Measurements from ENCODE around the gene ZFYVE28. TPM values are rescaled to one million over a fixed set of nuclear protein-coding genes. Genes with fewer than 3 reads are reported as not detected.
"Not testable (repeated sequence)": the region's sequence is repeated elsewhere in the genome, so short reads cannot be mapped to it uniquely, and the experiment has no call there.

Gene ZFYVE28
- total RNA-seq = 8.9 TPM

GRCh38 chr4:2417765-2418649 lies at the start of gene ZFYVE28:
Gene ZFYVE28, minus strand, starts transcription at chr4:2418645. Its CDS starts 322 bp downstream, at chr4:2418323.
- H3K9me3 ChIP-seq (ENCODE audit: low read depth, low read length) = no peaks in the 10 kb centered on the region
- H3K4me1 ChIP-seq (ENCODE audit: insufficient read depth, low read length) = peaks cover 54% of the 10 kb centered on the region
- H3K4me3 ChIP-seq (ENCODE audit: low read length) = peak within 1 kb of the TSS; percentile 48
- peaks cover 46% of the 10 kb centered on the region for H3K27me3 ChIP-seq (ENCODE audit: insufficient read depth, low read length)

DNA sequence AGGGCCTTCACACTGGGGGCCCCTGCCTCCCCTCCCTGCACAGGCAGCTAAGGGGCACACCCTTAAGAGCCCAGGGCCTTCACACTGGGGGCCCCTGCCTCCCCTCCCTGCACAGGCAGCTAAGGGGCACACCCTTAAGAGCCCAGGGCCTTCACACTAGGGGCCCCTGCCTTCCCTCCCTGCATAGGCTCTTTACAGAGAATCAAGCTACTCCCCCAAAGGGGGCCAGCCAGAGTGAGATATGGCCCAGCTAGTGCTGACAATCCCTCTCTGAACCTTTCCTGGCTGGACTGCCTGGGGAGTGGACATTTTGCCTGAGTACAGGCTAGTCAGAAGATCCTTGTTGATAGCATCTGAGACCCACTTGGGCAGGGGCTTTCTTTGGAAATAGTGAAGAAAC lies 47.1 kb upstream of the ZFYVE28 start:
- Histone ChIP-seq H3K27me3 (ENCODE audit: insufficient read depth, low read length) (peaks cover 13% of the 10 kb centered on the region), H3K4me1 (ENCODE audit: insufficient read depth, low read length) (peaks cover 32% of the 10 kb centered on the region)
- H3K4me3 ChIP-seq (ENCODE audit: low read length); H3K9me3 ChIP-seq (ENCODE audit: low read depth, low read length): not testable (repeated sequence)

GRCh38 chr4:2465032-2465431 lies 46.6 kb upstream of the ZFYVE28 start:
- no peak overlapping the region for H3K4me3 ChIP-seq (ENCODE audit: low read length)
- H3K4me1 ChIP-seq (ENCODE audit: insufficient read depth, low read length) = peaks cover 27% of the 10 kb centered on the region
- H3K27me3 ChIP-seq (ENCODE audit: insufficient read depth, low read length) = peaks cover 13% of the 10 kb centered on the region
- H3K9me3 ChIP-seq (ENCODE audit: low read depth, low read length) = no peaks in the 10 kb centered on the region

- Histone ChIP-seq H3K4me3 (ENCODE audit: low read length) (no peak overlapping the region), H3K27me3 (ENCODE audit: insufficient read depth, low read length) (peaks cover 13% of the 10 kb centered on the region), H3K9me3 (ENCODE audit: low read depth, low read length) (no peaks in the 10 kb centered on the region), H3K4me1 (ENCODE audit: insufficient read depth, low read length) (peaks cover 20% of the 10 kb centered on the region)
Observed at GRCh38 chr4:2462992-2463762, 44.7 kb upstream of the ZFYVE28 start.

- H3K4me3 ChIP-seq (ENCODE audit: low read length) = peak overlapping the region; percentile 24
- no peaks in the 10 kb centered on the region for H3K9me3 ChIP-seq (ENCODE audit: low read depth, low read length)
- H3K4me1 ChIP-seq (ENCODE audit: insufficient read depth, low read length) = peaks cover 13% of the 10 kb centered on the region
- peaks cover 13% of the 10 kb centered on the region for H3K27me3 ChIP-seq (ENCODE audit: insufficient read depth, low read length)
Observed at GRCh38 chr4:2462218-2462991, 44.0 kb upstream of the ZFYVE28 start.

DNA sequence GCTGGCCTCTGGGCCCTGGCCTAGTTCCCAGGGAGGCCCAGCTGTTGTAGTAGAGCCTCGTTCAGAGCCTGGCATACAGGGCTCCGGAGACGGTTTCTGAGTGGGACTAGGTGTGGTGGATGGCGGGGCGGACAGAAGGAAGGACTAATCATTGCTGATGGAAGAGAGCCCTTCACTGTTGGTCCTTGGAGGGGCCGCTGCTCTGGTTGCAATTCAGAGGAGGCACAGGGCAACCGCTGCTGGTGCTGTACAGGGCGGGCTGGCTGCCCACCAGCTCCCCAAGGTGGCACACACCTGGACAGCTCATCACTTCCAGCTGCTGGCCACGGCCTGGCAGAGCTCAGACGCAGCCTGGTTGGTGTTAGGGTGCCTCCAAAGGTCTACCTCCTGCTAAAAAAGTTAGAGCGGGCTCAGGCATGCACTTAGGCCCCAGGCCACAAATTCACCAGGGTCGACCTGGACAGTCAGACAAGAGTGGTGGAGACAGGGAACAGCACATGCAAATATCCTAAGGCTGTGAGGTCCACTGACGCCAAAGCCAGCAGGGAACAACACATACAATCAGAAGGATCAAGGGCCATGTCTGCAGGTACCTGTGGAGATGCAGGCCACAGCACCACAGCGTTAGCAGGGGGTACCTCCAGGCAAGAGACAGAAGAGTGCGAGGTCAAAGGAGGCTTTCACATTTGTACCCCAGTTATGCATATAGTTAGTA lies 43.0 kb upstream of the ZFYVE28 start:
- Histone ChIP-seq H3K4me1 (ENCODE audit: insufficient read depth, low read length) (peaks cover 11% of the 10 kb centered on the region), H3K4me3 (ENCODE audit: low read length) (no peak overlapping the region), H3K9me3 (ENCODE audit: low read depth, low read length) (no peaks in the 10 kb centered on the region), H3K27me3 (ENCODE audit: insufficient read depth, low read length) (peaks cover 13% of the 10 kb centered on the region)

GRCh38 chr4:2459589-2460349 lies 41.3 kb upstream of the ZFYVE28 start:
- peaks cover 11% of the 10 kb centered on the region for H3K4me1 ChIP-seq (ENCODE audit: insufficient read depth, low read length)
- no peak overlapping the region for H3K4me3 ChIP-seq (ENCODE audit: low read length)
- no peaks in the 10 kb centered on the region for H3K9me3 ChIP-seq (ENCODE audit: low read depth, low read length)
- H3K27me3 ChIP-seq (ENCODE audit: insufficient read depth, low read length) = peaks cover 13% of the 10 kb centered on the region

- Histone ChIP-seq H3K4me3 (ENCODE audit: low read length) (no peak overlapping the region), H3K9me3 (ENCODE audit: low read depth, low read length) (no peaks in the 10 kb centered on the region), H3K27me3 (ENCODE audit: insufficient read depth, low read length) (peaks cover 13% of the 10 kb centered on the region), H3K4me1 (ENCODE audit: insufficient read depth, low read length) (peaks cover 11% of the 10 kb centered on the region)
Observed at GRCh38 chr4:2458546-2459491, 40.4 kb upstream of the ZFYVE28 start.

GRCh38 chr4:2457481-2458295 lies 39.2 kb upstream of the ZFYVE28 start:
- H3K27me3 ChIP-seq (ENCODE audit: insufficient read depth, low read length) = peaks cover 7% of the 10 kb centered on the region
- H3K4me3 ChIP-seq (ENCODE audit: low read length) = no peak overlapping the region
- H3K9me3 ChIP-seq (ENCODE audit: low read depth, low read length) = no peaks in the 10 kb centered on the region
- peaks cover 7% of the 10 kb centered on the region for H3K4me1 ChIP-seq (ENCODE audit: insufficient read depth, low read length)

- no peaks in the 10 kb centered on the region for H3K9me3 ChIP-seq (ENCODE audit: low read depth, low read length)
- H3K4me1 ChIP-seq (ENCODE audit: insufficient read depth, low read length) = no peaks in the 10 kb centered on the region
- H3K4me3 ChIP-seq (ENCODE audit: low read length) = no peak overlapping the region
- H3K27me3 ChIP-seq (ENCODE audit: insufficient read depth, low read length) = no peaks in the 10 kb centered on the region
Observed at GRCh38 chr4:2451821-2452785, 33.7 kb upstream of the ZFYVE28 start.

GRCh38 chr4:2451036-2451520 lies 32.6 kb upstream of the ZFYVE28 start:
- Histone ChIP-seq H3K27me3 (ENCODE audit: insufficient read depth, low read length) (no peaks in the 10 kb centered on the region), H3K4me3 (ENCODE audit: low read length) (no peak overlapping the region), H3K9me3 (ENCODE audit: low read depth, low read length) (no peaks in the 10 kb centered on the region), H3K4me1 (ENCODE audit: insufficient read depth, low read length) (no peaks in the 10 kb centered on the region)

Data from mononuclear cell (primary cell).